GM23338 (cell line): ENCODE measurements around the gene F8. TPM values are rescaled to one million over a fixed set of nuclear protein-coding genes. Genes with fewer than 3 reads are reported as not detected.

Experiments used
- ATAC-seq: fragments of 200-7000 bp; cut with Tn5 transposase; 3 replicates; pipeline ENCODE4 v1.9.1; 2020
- DNase-seq: peaks from one replicate; pipeline ENCODE4 v3.0.0-alpha.2; 2015; ENCODE audit warnings: low spot score
- H2AFZ ChIP-seq: fragments of 200-600 bp; sonication (generic); 2 replicates; pipeline ENCODE4 v1.8.0; 2016; ENCODE audit warnings: antibody characterized with exemption, mild to moderate bottlenecking, moderate library complexity
- H3F3A ChIP-seq: fragments of 200-600 bp; sonication (generic); replicated peaks from 2 replicates; pipeline ENCODE4 v1.8.0; 2017; ENCODE audit warnings: antibody characterized with exemption, mixed run types, low read depth
- H3K27ac ChIP-seq: fragments of 200-600 bp; sonication (generic); 2 replicates; pipeline ENCODE4 v1.6.1; 2016; ENCODE audit warnings: low read depth
- H3K27me3 ChIP-seq: fragments of 200-600 bp; sonication (generic); 2 replicates; pipeline ENCODE4 v1.8.0; 2016; ENCODE audit warnings: mild to moderate bottlenecking, mixed run types, moderate library complexity; ENCODE audit not compliant: insufficient read depth
- H3K36me3 ChIP-seq: fragments of 200-600 bp; sonication (generic); 2 replicates; pipeline ENCODE4 v1.8.0; 2016; ENCODE audit warnings: mild to moderate bottlenecking; ENCODE audit not compliant: insufficient read depth
- H3K4me1 ChIP-seq: fragments of 200-600 bp; sonication (generic); 2 replicates; pipeline ENCODE4 v1.8.0; 2016; ENCODE audit warnings: mild to moderate bottlenecking, moderate library complexity; ENCODE audit not compliant: insufficient read depth
- H3K4me2 ChIP-seq: fragments of 200-600 bp; sonication (generic); 2 replicates; pipeline ENCODE4 v1.7.1; 2017; ENCODE audit warnings: mixed run types
- H3K4me3 ChIP-seq: fragments of 200-600 bp; sonication (generic); 2 replicates; pipeline ENCODE4 v1.6.1; 2016; ENCODE audit warnings: mixed run types
- H3K79me2 ChIP-seq: fragments of 200-600 bp; sonication (generic); replicated peaks from 2 replicates; pipeline ENCODE4 v1.8.0; 2017; ENCODE audit warnings: mild to moderate bottlenecking; ENCODE audit not compliant: insufficient read depth
- H3K9me2 ChIP-seq: fragments of 200-600 bp; sonication (generic); 2 replicates; pipeline ENCODE4 v1.8.0; 2017; ENCODE audit not compliant: insufficient read depth
- H4K20me1 ChIP-seq: fragments of 200-600 bp; sonication (generic); replicated peaks from 2 replicates; pipeline ENCODE4 v1.8.0; 2017; ENCODE audit warnings: mild to moderate bottlenecking; ENCODE audit not compliant: insufficient read depth
- H3K27ac Mint-ChIP-seq: 2 replicates; pipeline ENCODE4 v1.8.0; 2020; ENCODE audit warnings: inconsistent platforms, mild to moderate bottlenecking, moderate library complexity, mixed read lengths
- H3K27me3 Mint-ChIP-seq: 3 replicates; pipeline ENCODE4 v1.8.0; 2022; ENCODE audit warnings: low read depth, mild to moderate bottlenecking, moderate library complexity, mixed read lengths, inconsistent platforms; ENCODE audit not compliant: insufficient read depth, poor library complexity
- H3K36me3 Mint-ChIP-seq: 3 replicates; pipeline ENCODE4 v1.8.0; 2021; ENCODE audit warnings: low read depth, mild to moderate bottlenecking, inconsistent platforms, moderate library complexity, mixed read lengths
- H3K4me1 Mint-ChIP-seq: 3 replicates; pipeline ENCODE4 v1.8.0; 2020; ENCODE audit warnings: mild to moderate bottlenecking, inconsistent platforms, mixed read lengths
- H3K4me3 Mint-ChIP-seq: 3 replicates; pipeline ENCODE4 v1.8.0; 2021; ENCODE audit warnings: moderate library complexity, mild to moderate bottlenecking, inconsistent platforms, mixed read lengths
- H3K9me3 Mint-ChIP-seq: 3 replicates; pipeline ENCODE4 v1.8.0; 2020; ENCODE audit warnings: moderate library complexity, mild to moderate bottlenecking, inconsistent platforms, mixed read lengths
- CREB1 ChIP-seq: fragments of 250-450 bp; sonication (Bioruptor Pico); IDR thresholded peaks from 2 replicates; pipeline ENCODE4 v1.5.0; 2020; ENCODE audit warnings: low read depth, mild to moderate bottlenecking, moderate library complexity
- EZH2 ChIP-seq: fragments of 200-600 bp; sonication (generic); IDR thresholded peaks from one replicate; pipeline ENCODE4 v1.8.0; 2017; ENCODE audit warnings: antibody characterized with exemption, mild to moderate bottlenecking, low read depth; ENCODE audit not compliant: unreplicated experiment
- EZH2phosphoT487 ChIP-seq: fragments of 200-600 bp; sonication (generic); IDR thresholded peaks from one replicate; pipeline ENCODE4 v1.8.1; 2018; ENCODE audit warnings: antibody characterized with exemption; ENCODE audit not compliant: unreplicated experiment
- JUNB ChIP-seq: IDR thresholded peaks from one replicate; pipeline ENCODE4 v1.6.1; 2016; ENCODE audit warnings: antibody characterized with exemption; ENCODE audit not compliant: unreplicated experiment
- POLR2AphosphoS5 ChIP-seq: IDR thresholded peaks from 2 replicates; pipeline ENCODE4 v1.6.1; 2016; ENCODE audit warnings: antibody characterized with exemption, low read depth
- STAT1 ChIP-seq: IDR thresholded peaks from one replicate; pipeline ENCODE4 v1.6.1; 2016; ENCODE audit warnings: antibody characterized with exemption; ENCODE audit not compliant: unreplicated experiment
- ZNF114 ChIP-seq: fragments of 250-450 bp; sonication (Bioruptor Pico); IDR thresholded peaks from 2 replicates; pipeline ENCODE4 v1.5.0; 2020; ENCODE audit warnings: mild to moderate bottlenecking, moderate library complexity
- ZNF331 ChIP-seq: fragments of 250-450 bp; sonication (Bioruptor Pico); IDR thresholded peaks from 2 replicates; pipeline ENCODE4 v1.5.0; 2020; ENCODE audit warnings: low read depth, mild to moderate bottlenecking, moderate library complexity
- polyA plus RNA-seq: library from polyadenylated mRNA; unstranded; fragments of >200 nt; fragmentation: Nextera tagmentation; extraction: Ambion mirVana; gene quantifications from 2 replicates; pipeline ENCODE4 v1.2.1, GENCODE V29; 2016
- total RNA-seq: library from RNA; depleted of rRNA; stranded (reverse); fragments of >200 nt; shearing (Covaris generic); gene quantifications from 2 replicates; pipeline ENCODE4 v1.2.3, GENCODE V29; 2014
- TF ChIP-seq, protein P1 (sequence below), 2 experiments: fragments of 200-600 bp in 1 of 2; sonication (generic) in 1 of 2; conservative IDR thresholded peaks; 2 replicates each; pipeline versions ENCODE4 v1.5.1 to v1.6.1; 2016 to 2017; ENCODE audit warnings: antibody characterized with exemption in 2 of 2, low read depth in 2 of 2, mild to moderate bottlenecking in 2 of 2, moderate library complexity in 1 of 2
- TF ChIP-seq, protein P2 (sequence below): IDR thresholded peaks from 2 replicates; pipeline ENCODE4 v1.6.1; 2016; ENCODE audit warnings: antibody characterized with exemption
- TF ChIP-seq, protein P3 (sequence below): IDR thresholded peaks from one replicate; pipeline ENCODE4 v1.6.1; 2018; ENCODE audit warnings: antibody characterized with exemption; ENCODE audit not compliant: unreplicated experiment
- TF ChIP-seq, protein P4 (sequence below): fragments of 250-450 bp; sonication (Bioruptor Pico); IDR thresholded peaks from 2 replicates; pipeline ENCODE4 v1.5.0; 2020; ENCODE audit warnings: mild to moderate bottlenecking, moderate library complexity

Gene F8
- total and polyA plus RNA-seq, 2 experiments from 2014 or later, result 0.70 to 1.8 TPM

DNA sequence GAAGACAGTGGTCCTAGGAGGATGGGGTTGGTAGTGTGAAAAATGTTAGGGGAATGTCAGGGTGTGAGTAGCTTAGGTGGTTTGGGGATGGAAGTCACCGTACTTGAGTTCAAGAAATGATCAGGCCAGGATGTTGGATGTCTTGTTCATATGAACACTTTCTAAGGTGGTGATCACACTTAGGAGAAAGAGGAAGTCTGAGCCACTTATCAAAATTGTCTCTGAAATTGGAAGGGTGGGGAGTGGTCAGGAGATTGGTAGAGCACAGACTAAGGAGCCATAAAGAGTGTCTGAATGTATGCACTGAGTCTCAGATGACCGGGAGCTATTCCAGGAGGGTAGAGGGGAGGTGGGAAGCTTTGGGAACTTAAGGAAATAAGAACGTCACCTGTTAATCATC lies 31.1 kb upstream of the F8 start (continued):
- no peak for TF ChIP-seq CREB1 (CRISPR knock-in tag)

DNA sequence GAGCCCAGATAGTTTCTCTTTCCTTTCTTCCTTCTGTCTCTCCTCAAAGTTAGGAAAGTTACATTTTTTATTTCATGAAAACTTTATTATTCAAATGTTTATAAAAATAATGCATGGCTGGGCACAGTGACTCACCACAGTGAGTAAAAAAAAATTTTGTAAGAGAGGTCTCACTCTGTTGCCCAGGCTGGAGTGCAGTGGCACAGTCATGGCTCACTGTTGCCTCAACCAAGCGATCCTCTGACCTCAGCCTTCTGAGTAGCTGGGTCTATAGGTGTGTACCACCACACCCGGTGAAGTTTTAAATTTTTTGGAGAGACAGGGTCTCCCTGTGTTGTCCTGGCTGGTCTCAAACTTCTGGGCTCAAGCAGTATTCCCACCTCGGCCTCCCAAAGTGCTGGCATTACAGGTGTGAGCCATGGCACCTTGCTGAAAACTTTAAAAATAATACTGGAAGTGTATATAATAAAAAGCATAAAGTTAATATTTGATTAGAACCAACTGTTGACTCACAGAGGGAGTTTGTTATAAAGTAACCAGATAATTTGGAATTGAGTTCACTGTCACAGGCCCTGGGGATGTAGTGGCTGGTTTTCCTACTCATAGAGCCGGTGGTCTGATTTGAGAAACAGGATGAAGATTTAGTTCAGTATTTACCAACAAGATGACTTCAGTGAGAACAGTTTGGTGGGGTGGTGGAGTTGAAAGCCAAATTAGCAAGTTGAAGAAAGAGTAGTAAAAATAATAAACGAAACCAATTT lies 30.4 kb upstream of the F8 start:
- Histone ChIP-seq H3K79me2 (no peaks in the 10 kb centered on the region), H3K36me3 (no peaks in the 10 kb centered on the region), H3K27me3 (no peaks in the 10 kb centered on the region), H3K9me2 (no peaks in the 10 kb centered on the region), H3K4me1 (no peaks in the 10 kb centered on the region), H3F3A (no peaks in the 10 kb centered on the region), H3K4me2 (no peak overlapping the region), H4K20me1 (no peaks in the 10 kb centered on the region), H3K27ac (no peak overlapping the region), H3K4me3 (no peak overlapping the region), H2AFZ (no peak overlapping the region)
- 0 out of 3 replicates have a peak, but pooled peaks cover 10% of the 10 kb centered on the region for H3K36me3 Mint-ChIP-seq
- TF ChIP-seq JUNB (no peak), ZNF331 (CRISPR knock-in tag) (no peak), EZH2 (no peak), CREB1 (CRISPR knock-in tag) (no peak), POLR2AphosphoS5 (no peak), EZH2phosphoT487 (no peak), STAT1 (no peak), ZNF114 (CRISPR knock-in tag) (no peak)
- TF ChIP-seq, protein P1, sequence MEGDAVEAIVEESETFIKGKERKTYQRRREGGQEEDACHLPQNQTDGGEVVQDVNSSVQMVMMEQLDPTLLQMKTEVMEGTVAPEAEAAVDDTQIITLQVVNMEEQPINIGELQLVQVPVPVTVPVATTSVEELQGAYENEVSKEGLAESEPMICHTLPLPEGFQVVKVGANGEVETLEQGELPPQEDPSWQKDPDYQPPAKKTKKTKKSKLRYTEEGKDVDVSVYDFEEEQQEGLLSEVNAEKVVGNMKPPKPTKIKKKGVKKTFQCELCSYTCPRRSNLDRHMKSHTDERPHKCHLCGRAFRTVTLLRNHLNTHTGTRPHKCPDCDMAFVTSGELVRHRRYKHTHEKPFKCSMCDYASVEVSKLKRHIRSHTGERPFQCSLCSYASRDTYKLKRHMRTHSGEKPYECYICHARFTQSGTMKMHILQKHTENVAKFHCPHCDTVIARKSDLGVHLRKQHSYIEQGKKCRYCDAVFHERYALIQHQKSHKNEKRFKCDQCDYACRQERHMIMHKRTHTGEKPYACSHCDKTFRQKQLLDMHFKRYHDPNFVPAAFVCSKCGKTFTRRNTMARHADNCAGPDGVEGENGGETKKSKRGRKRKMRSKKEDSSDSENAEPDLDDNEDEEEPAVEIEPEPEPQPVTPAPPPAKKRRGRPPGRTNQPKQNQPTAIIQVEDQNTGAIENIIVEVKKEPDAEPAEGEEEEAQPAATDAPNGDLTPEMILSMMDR (conservative IDR thresholded peaks at IDR 0.05; ENCODE audit: low read depth in 2 of 2), result no peak
- TF ChIP-seq, protein P2, sequence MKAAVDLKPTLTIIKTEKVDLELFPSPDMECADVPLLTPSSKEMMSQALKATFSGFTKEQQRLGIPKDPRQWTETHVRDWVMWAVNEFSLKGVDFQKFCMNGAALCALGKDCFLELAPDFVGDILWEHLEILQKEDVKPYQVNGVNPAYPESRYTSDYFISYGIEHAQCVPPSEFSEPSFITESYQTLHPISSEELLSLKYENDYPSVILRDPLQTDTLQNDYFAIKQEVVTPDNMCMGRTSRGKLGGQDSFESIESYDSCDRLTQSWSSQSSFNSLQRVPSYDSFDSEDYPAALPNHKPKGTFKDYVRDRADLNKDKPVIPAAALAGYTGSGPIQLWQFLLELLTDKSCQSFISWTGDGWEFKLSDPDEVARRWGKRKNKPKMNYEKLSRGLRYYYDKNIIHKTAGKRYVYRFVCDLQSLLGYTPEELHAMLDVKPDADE, result no peak
- TF ChIP-seq, protein P3, sequence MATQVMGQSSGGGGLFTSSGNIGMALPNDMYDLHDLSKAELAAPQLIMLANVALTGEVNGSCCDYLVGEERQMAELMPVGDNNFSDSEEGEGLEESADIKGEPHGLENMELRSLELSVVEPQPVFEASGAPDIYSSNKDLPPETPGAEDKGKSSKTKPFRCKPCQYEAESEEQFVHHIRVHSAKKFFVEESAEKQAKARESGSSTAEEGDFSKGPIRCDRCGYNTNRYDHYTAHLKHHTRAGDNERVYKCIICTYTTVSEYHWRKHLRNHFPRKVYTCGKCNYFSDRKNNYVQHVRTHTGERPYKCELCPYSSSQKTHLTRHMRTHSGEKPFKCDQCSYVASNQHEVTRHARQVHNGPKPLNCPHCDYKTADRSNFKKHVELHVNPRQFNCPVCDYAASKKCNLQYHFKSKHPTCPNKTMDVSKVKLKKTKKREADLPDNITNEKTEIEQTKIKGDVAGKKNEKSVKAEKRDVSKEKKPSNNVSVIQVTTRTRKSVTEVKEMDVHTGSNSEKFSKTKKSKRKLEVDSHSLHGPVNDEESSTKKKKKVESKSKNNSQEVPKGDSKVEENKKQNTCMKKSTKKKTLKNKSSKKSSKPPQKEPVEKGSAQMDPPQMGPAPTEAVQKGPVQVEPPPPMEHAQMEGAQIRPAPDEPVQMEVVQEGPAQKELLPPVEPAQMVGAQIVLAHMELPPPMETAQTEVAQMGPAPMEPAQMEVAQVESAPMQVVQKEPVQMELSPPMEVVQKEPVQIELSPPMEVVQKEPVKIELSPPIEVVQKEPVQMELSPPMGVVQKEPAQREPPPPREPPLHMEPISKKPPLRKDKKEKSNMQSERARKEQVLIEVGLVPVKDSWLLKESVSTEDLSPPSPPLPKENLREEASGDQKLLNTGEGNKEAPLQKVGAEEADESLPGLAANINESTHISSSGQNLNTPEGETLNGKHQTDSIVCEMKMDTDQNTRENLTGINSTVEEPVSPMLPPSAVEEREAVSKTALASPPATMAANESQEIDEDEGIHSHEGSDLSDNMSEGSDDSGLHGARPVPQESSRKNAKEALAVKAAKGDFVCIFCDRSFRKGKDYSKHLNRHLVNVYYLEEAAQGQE, result no peak
- TF ChIP-seq, protein P4, sequence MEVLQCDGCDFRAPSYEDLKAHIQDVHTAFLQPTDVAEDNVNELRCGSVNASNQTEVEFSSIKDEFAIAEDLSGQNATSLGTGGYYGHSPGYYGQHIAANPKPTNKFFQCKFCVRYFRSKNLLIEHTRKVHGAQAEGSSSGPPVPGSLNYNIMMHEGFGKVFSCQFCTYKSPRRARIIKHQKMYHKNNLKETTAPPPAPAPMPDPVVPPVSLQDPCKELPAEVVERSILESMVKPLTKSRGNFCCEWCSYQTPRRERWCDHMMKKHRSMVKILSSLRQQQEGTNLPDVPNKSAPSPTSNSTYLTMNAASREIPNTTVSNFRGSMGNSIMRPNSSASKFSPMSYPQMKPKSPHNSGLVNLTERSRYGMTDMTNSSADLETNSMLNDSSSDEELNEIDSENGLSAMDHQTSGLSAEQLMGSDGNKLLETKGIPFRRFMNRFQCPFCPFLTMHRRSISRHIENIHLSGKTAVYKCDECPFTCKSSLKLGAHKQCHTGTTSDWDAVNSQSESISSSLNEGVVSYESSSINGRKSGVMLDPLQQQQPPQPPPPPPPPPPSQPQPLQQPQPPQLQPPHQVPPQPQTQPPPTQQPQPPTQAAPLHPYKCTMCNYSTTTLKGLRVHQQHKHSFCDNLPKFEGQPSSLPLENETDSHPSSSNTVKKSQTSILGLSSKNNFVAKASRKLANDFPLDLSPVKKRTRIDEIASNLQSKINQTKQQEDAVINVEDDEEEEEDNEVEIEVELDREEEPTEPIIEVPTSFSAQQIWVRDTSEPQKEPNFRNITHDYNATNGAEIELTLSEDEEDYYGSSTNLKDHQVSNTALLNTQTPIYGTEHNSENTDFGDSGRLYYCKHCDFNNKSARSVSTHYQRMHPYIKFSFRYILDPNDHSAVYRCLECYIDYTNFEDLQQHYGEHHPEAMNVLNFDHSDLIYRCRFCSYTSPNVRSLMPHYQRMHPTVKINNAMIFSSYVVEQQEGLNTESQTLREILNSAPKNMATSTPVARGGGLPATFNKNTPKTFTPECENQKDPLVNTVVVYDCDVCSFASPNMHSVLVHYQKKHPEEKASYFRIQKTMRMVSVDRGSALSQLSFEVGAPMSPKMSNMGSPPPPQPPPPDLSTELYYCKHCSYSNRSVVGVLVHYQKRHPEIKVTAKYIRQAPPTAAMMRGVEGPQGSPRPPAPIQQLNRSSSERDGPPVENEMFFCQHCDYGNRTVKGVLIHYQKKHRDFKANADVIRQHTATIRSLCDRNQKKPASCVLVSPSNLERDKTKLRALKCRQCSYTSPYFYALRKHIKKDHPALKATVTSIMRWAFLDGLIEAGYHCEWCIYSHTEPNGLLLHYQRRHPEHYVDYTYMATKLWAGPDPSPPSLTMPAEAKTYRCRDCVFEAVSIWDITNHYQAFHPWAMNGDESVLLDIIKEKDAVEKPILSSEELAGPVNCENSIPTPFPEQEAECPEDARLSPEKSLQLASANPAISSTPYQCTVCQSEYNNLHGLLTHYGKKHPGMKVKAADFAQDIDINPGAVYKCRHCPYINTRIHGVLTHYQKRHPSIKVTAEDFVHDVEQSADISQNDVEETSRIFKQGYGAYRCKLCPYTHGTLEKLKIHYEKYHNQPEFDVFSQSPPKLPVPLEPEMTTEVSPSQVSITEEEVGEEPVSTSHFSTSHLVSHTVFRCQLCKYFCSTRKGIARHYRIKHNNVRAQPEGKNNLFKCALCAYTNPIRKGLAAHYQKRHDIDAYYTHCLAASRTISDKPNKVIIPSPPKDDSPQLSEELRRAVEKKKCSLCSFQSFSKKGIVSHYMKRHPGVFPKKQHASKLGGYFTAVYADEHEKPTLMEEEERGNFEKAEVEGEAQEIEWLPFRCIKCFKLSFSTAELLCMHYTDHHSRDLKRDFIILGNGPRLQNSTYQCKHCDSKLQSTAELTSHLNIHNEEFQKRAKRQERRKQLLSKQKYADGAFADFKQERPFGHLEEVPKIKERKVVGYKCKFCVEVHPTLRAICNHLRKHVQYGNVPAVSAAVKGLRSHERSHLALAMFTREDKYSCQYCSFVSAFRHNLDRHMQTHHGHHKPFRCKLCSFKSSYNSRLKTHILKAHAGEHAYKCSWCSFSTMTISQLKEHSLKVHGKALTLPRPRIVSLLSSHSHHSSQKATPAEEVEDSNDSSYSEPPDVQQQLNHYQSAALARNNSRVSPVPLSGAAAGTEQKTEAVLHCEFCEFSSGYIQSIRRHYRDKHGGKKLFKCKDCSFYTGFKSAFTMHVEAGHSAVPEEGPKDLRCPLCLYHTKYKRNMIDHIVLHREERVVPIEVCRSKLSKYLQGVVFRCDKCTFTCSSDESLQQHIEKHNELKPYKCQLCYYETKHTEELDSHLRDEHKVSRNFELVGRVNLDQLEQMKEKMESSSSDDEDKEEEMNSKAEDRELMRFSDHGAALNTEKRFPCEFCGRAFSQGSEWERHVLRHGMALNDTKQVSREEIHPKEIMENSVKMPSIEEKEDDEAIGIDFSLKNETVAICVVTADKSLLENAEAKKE (CRISPR knock-in tag), result no peak
- no peak overlapping the region for H3K4me3 Mint-ChIP-seq
- peaks cover 2% of the 10 kb centered on the region for H3K27me3 Mint-ChIP-seq
- ATAC-seq, result no peak
- H3K4me1 Mint-ChIP-seq, result peaks cover 8% of the 10 kb centered on the region; the same call in 2 of the 3 replicates
- no peaks in the 10 kb centered on the region for H3K9me3 Mint-ChIP-seq
- DNase-seq, result no peak
- no peak overlapping the region for H3K27ac Mint-ChIP-seq
